Right renal pelvis (tissue), 4 donors: ENCODE results near the gene DOCK2. TPM values are rescaled to one million over a fixed set of nuclear protein-coding genes. Genes with fewer than 3 reads are reported as not detected.
"Not testable (repeated sequence)": the region's sequence is repeated elsewhere in the genome, so short reads cannot be mapped to it uniquely, and the experiment has no call there.

ENCODE experiments used
- DNase-seq, 4 donors: peaks; one replicate each; pipeline ENCODE4 v3.0.0-alpha.2; 2013; ENCODE audit warnings: low read depth in 4 of 4, low spot score in 3 of 4, missing footprints in 1 of 4
- polyA plus RNA-seq, 4 donors: library from polyadenylated mRNA; unstranded; fragments of 120-200 nt; gene quantifications; one replicate each; pipeline ENCODE4 v1.2.1, GENCODE V29; 2013; ENCODE audit not compliant: insufficient read length in 4 of 4

DOCK2 gene
- polyA plus RNA-seq, 4 donors, result 2.3 to 4.0 (median 2.5) TPM

GRCh38 chr5:169781420-169782345 lies 144.6 kb downstream of the DOCK2 start:
- DNase-seq, result no peak

GRCh38 chr5:169785771-169786618 lies 148.9 kb downstream of the DOCK2 start:
- DNase-seq, result no peak

- DNase-seq, result no peak
Measured at GRCh38 chr5:169788168-169788567, 151.1 kb downstream of the DOCK2 start.

- DNase-seq, result no peak
Measured at GRCh38 chr5:169789417-169789940, 152.4 kb downstream of the DOCK2 start.

- no peak for DNase-seq
Measured at GRCh38 chr5:169791251-169791650, 154.2 kb downstream of the DOCK2 start.

- no peak for DNase-seq
Measured at GRCh38 chr5:169795338-169795737, 158.3 kb downstream of the DOCK2 start.

- DNase-seq, result no peak
Measured at GRCh38 chr5:169796731-169797130, 159.7 kb downstream of the DOCK2 start.

- no peak for DNase-seq
Measured at GRCh38 chr5:169797577-169797976, 160.5 kb downstream of the DOCK2 start.

GRCh38 chr5:169798438-169798837 lies 161.4 kb downstream of the DOCK2 start:
- DNase-seq, result no peak

GRCh38 chr5:169798906-169799660 lies 162.0 kb downstream of the DOCK2 start:
- DNase-seq, result no peak

GRCh38 chr5:169801324-169801777 lies 164.3 kb downstream of the DOCK2 start:
- no peak for DNase-seq

- no peak for DNase-seq
Measured at GRCh38 chr5:169801781-169802180, 164.7 kb downstream of the DOCK2 start.

- DNase-seq, result peak in 1 of 4 donors; percentile 8
Measured at GRCh38 chr5:169803077-169803981, 166.3 kb downstream of the DOCK2 start.

GRCh38 chr5:169804861-169805260 lies 167.8 kb downstream of the DOCK2 start:
- DNase-seq, result no peak

- DNase-seq, result no peak
Measured at GRCh38 chr5:169805527-169805934, 168.5 kb downstream of the DOCK2 start.

GRCh38 chr5:169805937-169806700 lies 169.0 kb downstream of the DOCK2 start:
- no peak for DNase-seq

- DNase-seq, result no peak
Measured at GRCh38 chr5:169808118-169808581, 171.1 kb downstream of the DOCK2 start.

- DNase-seq, result not testable (repeated sequence)
Measured at GRCh38 chr5:169808880-169809279, 171.8 kb downstream of the DOCK2 start.
